Right renal cortex interstitium (tissue), 3 donors: ENCODE measurements around the gene KLHL9. TPM values are rescaled to one million over a fixed set of nuclear protein-coding genes. Genes with fewer than 3 reads are reported as not detected.
"Not testable (repeated sequence)": the region's sequence is repeated elsewhere in the genome, so short reads cannot be mapped to it uniquely, and the experiment has no call there.

Experiments
- DNase-seq, 3 donors: peaks; one replicate each; pipeline ENCODE4 v3.0.0-alpha.2; 2013; ENCODE audit warnings: low read depth in 3 of 3, low spot score in 2 of 3
- polyA plus RNA-seq, 3 donors: library from polyadenylated mRNA; unstranded; fragments of 120-200 nt; gene quantifications; one replicate each; pipeline ENCODE4 v1.2.1, GENCODE V29; 2013; ENCODE audit not compliant: insufficient read length in 3 of 3

KLHL9 gene
- 10 to 100 TPM; 54.4 to 58.0 (median 57.5) TPM for polyA plus RNA-seq

GRCh38 chr9:21334701-21335632 is at the start of gene KLHL9:
KLHL9 (minus strand) TSS chr9:21335404; CDS start chr9:21334859, 545 bp downstream.
- peak; percentile 81 to 86 (median 83) for DNase-seq

GRCh38 chr9:21383627-21384026 is 48.4 kb upstream of the KLHL9 start:
- DNase-seq = no peak

- no peak for DNase-seq
These were observed 46.5 kb upstream of the KLHL9 start for GRCh38 chr9:21381448-21382339.

- not testable (repeated sequence) for DNase-seq
These were observed 36.3 kb upstream of the KLHL9 start for GRCh38 chr9:21371467-21371866.

- DNase-seq = no peak
These were observed 32.8 kb upstream of the KLHL9 start, which contains the start of gene IFNA13 for GRCh38 chr9:21367957-21368356. IFNA13 (minus strand) TSS chr9:21368057; CDS start chr9:21368010, 47 bp downstream.

- DNase-seq = not testable (repeated sequence)
These were observed 32.0 kb upstream of the KLHL9 start for GRCh38 chr9:21367169-21367568.

GRCh38 chr9:21362287-21362686 is 27.1 kb upstream of the KLHL9 start:
- DNase-seq = no peak

GRCh38 chr9:21357479-21358460 is 22.6 kb upstream of the KLHL9 start:
- no peak for DNase-seq

GRCh38 chr9:21350787-21351186 is 15.6 kb upstream of the KLHL9 start, which contains the start of gene IFNA6:
IFNA6 (minus strand) TSS chr9:21350887; CDS start chr9:21350887, 0 bp downstream.
- no peak for DNase-seq

GRCh38 chr9:21348430-21348970 is 13.3 kb upstream of the KLHL9 start:
- no peak for DNase-seq

- no peak for DNase-seq
These were observed 5.5 kb upstream of the KLHL9 start for GRCh38 chr9:21340735-21341134.

- no peak for DNase-seq
These were observed 1.3 kb upstream of the KLHL9 start for GRCh38 chr9:21336457-21336856.

GRCh38 chr9:21333226-21333625 is 2.0 kb downstream of the KLHL9 start:
- no peak for DNase-seq

GRCh38 chr9:21331676-21332402 is 3.4 kb downstream of the KLHL9 start:
- DNase-seq = no peak

GRCh38 chr9:21326526-21327139 is 8.6 kb downstream of the KLHL9 start:
- DNase-seq = no peak

- no peak for DNase-seq
These were observed 11.2 kb downstream of the KLHL9 start for GRCh38 chr9:21324047-21324446.

GRCh38 chr9:21322911-21323461 is 12.2 kb downstream of the KLHL9 start:
- DNase-seq = no peak

GRCh38 chr9:21320465-21320864 is 14.7 kb downstream of the KLHL9 start:
- DNase-seq = no peak
